Heart left ventricle (tissue), 13 donors: Measurements from ENCODE around the gene NMRK2.

Experiments used
- POLR2A ChIP-seq, 2 donors: fragments of 450-650 bp; IDR thresholded peaks; one replicate each; pipeline ENCODE4 v1.6.1; 2017; ENCODE audit warnings: antibody characterized with exemption in 2 of 2, mild to moderate bottlenecking in 2 of 2, moderate library complexity in 2 of 2
- TF ChIP-seq, protein P1 (sequence below), 12 donors: fragments of 200-600 bp; sonication (generic) in 4 of 12; IDR thresholded peaks; one replicate each; pipeline versions ENCODE4 v1.5.0 to v1.8.0; 2018 to 2022; ENCODE audit warnings: antibody characterized with exemption in 12 of 12, mild to moderate bottlenecking in 5 of 12
- donor health status: ischemic (EF 13 %, LVEDD 7.1; RV severe dilation, severe dysfunction).
- donor health status: DM: no; HTN: yes; CAD: no.
- donor health status: DM: no; HTN: no; CAD: no.
- donor health status: ischemic (EF 25% LVEDD 6.9; RV normal size, moderate dysfunction).
- donor health status: ischemic (EF 25% LVEDD 5.7; RV mildly dilated, moderate dysfunction).
- donor health status: ischemic (EF 35%, LVEDD 5.7; RV mildly dilated, moderate dysfunction).
- donor health status: nonischemic (EF 11% LVEDD 7.7; RV severe dilation, severe dysfunction).
- donor health status: DM: yes; HTN: yes; CAD: no.
- donor health status: PGD.
- donor health status: ischemic (EF 29% LVEDD 5.4; RV normal size, mild dysfunction).
- donor health status: nonischemic (EF 23%, LVEDD 6.1; RV moderate dilation, normal function).

GRCh38 chr19:3914199-3914598 is 18.7 kb upstream of the NMRK2 start:
- TF ChIP-seq POLR2A (IDR thresholded peaks at IDR 0.05), result no peak
- TF ChIP-seq, protein P1, sequence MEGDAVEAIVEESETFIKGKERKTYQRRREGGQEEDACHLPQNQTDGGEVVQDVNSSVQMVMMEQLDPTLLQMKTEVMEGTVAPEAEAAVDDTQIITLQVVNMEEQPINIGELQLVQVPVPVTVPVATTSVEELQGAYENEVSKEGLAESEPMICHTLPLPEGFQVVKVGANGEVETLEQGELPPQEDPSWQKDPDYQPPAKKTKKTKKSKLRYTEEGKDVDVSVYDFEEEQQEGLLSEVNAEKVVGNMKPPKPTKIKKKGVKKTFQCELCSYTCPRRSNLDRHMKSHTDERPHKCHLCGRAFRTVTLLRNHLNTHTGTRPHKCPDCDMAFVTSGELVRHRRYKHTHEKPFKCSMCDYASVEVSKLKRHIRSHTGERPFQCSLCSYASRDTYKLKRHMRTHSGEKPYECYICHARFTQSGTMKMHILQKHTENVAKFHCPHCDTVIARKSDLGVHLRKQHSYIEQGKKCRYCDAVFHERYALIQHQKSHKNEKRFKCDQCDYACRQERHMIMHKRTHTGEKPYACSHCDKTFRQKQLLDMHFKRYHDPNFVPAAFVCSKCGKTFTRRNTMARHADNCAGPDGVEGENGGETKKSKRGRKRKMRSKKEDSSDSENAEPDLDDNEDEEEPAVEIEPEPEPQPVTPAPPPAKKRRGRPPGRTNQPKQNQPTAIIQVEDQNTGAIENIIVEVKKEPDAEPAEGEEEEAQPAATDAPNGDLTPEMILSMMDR (IDR thresholded peaks at IDR 0.05), result no peak
